HG03571 (cell line): ENCODE results near the gene ARHGEF4.
"Not testable (repeated sequence)": the region's sequence is repeated elsewhere in the genome, so short reads cannot be mapped to it uniquely, and the experiment has no call there.

Experiments
- ATAC-seq: cut with Tn5 transposase; IDR thresholded peaks from one replicate; pipeline ENCODE4 v1.9.1; 2021; ENCODE audit not compliant: unreplicated experiment

ARHGEF4 gene

DNA sequence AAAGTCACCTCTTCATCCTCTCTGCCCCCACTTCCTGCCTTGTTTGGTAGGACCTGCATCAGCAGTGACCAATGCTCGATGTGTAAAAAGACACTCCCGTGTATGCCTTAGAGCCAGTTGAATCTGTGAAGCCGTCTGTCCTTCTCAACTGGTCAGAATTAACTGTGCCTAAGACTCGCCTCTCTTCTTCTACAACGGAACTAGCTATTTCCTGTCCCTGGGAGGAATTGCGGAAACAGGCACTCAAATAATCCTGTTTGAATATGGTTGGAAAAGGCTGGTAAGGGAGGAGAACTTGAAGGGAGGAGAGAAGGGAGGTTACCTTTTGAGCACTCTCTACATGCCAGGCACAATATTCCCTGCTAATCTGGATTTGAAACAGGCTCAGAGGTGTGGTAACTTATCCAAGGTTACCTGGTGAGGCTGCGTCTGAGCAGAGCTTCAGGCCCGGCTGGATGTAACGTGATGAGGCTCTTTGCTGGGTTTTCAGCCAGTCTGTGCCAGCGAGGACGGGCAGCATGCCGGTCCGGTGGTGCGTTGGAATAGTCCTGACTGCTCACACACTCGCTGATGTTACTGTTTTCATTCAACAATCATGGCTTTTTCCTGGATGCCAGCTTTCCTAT lies 129.5 kb downstream of the ARHGEF4 start:
- ATAC-seq = no peak

DNA sequence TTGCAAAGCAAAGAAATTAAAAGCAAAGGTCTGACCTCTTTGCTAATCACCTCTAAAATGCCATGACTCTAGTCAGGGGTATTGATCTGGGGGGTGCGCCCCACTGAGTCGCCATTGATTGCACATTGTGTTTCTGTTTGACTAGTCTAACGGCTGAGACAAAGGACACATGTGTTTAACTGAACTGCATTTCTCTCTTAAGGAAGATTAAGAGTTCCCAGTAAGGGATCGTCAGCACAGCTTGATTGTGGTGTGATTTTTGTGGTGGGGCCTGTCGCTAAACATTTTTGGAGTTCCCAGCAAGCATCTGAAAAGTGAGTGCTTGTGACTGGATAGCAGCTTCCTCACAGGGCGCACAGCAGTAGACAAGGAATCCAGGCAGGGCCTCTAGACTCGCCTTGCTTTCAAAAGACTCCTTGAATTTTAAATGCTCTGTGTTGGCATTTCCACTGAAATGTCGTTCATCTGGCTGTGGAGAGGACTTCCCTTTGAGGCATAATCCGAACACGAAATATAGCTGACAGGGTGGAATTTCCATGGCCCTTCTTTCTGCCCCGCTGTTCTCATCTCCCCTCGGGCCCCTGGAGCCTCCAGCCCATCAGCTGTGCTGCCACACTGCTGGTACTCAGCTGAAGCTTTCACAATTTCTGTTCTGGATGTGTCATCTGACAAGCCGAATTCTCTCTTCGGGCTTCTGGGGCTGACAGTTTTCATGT lies 130.2 kb downstream of the ARHGEF4 start:
- ATAC-seq = no peak

DNA sequence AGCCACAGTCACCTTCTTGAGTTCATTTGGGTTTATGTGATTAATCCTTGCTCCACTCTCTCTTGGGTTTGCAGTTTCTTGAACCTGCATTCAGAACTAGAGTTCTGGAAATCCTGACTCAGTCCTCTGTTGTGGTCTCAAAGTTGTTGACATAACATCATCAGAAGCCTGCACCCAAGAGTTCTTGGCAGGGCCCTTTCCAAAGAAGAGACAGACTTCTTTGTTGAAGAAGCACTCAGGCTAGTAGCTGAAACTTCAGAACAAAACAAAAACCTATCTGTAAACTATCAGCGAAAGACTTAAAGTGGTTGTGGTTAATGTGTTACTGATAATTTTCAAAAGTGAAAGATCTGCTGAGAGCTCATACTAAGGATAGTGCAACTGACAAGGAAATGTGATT lies 135.7 kb downstream of the ARHGEF4 start:
- ATAC-seq = peak; percentile 57

DNA sequence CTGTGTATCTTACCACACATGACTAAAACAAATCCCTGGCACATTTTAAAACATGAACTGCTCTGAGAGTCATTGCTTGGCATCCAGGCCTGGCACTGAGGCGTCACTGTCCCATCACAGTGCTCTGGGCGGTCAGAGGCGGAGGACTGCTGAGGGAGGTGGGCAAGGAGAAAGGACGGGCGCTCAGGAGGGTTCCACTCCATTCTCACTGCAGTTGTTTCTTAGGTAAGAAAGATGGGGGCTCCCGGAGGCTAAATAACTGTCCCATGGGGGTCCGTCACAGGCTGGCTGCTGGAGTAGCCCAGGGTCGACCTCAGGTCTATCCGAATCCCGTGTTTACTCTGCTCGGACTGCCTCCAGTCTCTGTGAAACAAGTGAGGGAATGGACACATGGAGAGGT lies 139.0 kb downstream of the ARHGEF4 start:
- ATAC-seq = no peak

DNA sequence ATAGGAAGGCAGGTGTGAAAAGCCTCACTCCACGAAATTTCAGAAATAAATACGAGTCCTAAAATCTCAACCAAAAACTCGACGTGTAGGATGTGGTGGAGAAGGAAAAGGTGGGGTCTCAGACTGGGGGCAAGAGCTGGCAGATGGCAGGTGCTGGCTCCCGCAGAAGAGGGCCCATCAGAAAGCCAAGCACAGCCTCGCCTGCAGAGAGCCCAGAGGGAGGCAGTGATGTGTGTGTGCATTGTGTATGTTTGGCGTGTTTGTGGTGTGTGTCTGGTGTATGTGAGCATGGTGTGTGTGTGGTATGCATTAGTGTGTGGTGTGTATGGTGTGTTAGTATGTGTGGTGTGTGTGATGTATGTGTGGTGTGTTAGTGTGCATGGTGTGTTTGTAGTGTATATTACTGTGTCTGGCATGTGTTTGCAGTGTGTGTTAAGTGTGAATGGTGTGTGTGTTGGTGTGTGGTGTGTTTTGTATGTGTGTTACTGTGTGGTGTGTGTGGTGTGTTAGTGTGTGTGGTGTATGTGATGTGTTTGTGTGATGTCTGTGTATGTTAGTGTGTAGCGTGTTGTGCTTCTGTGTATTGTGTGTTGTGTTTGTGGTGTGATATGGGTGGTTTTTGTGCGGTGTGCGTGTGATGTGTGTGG lies 140.0 kb downstream of the ARHGEF4 start:
- no peak for ATAC-seq

DNA sequence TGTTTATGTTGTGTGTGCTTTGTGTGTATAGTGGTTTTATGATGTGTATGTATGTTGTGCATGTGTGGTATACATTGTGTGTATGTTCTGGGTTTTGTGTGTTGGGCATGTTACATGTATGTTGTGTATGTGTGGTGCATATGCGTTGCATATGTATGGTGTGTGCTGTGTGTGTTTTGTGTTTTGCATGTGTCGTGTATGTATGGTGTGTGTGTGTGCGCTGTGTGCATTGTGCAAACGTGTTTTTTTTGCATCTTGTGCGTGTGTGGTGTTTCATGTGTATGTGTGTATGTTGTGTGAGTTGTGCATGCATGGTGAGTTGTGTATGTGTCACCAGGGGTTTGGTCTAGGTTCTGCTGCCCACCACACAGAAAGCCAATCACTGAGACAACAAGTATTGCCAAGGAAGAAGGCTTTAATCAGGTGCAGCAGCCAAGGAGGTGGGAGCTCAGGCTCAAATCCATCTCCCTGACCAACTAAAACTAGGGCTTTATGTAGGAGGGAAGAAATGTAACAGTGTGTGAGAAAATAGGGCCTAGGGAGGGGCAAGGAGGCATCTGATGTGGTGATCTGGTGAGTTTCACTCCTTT lies 140.8 kb downstream of the ARHGEF4 start:
- no peak for ATAC-seq

DNA sequence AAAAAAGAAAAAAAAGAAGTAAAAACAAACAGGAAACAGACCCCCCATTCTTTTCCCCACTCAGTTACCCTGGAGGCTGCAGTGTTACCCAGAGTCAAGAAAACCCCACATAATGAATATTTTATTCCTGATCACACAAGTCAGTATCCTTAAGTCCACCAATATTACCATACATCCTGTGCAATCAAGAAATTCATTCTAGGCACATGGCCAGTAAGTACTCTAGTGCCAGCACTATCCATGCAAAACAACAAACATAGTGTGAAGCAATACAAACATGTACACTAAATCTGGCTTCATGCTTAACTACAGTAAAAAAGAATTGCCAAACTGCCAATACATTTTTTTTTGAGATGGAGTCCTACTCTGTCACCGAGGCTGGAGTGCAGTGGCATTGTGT lies 145.0 kb downstream of the ARHGEF4 start:
- ATAC-seq = no peak

DNA sequence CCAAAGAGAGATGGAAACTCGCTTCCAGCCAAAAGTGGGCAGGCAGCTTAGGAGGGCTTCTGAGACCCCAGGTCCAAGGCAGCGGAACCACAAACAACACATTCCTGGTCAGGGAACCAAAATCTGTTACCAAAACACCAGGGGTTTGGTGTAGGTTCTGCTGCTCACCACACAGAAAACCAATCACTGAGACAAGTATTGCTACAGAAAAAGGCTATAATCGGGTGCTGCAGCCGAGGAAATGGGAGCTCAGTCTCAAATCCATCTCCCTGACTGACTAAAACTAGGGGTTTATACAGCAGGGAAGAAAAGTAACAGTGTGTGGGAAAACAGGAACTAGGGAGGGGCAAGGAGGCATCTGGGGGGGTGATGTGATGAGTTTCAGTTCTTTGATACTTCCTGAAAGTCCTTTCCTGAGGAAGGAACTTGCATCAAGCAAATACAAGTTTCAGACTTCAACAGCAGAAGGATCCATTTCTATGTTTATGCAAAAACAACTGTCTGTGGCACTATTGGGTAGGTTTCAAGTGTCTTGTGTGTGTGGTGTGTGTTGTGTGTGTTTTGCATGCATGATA lies 148.6 kb downstream of the ARHGEF4 start:
- no peak for ATAC-seq

DNA sequence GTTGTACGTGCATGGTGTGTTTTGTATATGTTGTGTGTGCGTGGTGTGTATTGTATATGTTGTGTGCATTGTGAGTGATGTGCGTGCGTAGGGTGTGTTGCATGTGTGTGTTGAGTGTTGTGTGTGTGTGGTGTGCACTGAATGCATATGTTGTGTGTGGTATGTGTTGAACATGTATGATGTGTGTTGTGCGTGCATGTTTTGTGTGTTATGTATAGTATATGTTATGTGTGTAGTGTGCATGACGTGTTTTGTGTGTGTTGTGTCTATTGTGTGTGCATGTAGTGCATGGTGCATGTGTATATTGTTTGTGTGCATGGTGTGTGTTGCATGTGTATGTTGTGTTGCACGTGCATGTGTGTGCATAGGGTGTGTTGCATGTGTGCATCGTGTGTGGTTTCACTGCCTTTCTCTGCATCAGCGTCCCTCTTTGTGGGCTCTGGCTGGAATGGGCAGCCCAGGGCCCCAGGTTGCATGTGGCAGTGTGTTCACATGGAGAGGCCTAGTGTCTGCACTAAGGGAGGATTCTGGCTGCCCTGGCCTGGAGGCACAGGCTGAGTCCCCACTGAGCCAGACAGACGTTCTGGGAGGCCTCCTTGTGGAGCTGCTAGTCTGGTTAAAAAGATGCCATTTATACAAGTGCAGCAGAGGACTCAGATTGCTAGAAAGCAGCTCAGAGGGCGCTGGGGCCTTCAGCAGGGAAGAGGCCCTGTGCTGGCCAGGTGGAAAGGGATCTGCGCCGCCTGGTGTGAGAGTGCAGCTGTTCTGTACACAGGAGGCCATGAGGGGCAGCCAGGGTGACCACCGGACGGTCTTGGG lies 149.3 kb downstream of the ARHGEF4 start:
- ATAC-seq = no peak

DNA sequence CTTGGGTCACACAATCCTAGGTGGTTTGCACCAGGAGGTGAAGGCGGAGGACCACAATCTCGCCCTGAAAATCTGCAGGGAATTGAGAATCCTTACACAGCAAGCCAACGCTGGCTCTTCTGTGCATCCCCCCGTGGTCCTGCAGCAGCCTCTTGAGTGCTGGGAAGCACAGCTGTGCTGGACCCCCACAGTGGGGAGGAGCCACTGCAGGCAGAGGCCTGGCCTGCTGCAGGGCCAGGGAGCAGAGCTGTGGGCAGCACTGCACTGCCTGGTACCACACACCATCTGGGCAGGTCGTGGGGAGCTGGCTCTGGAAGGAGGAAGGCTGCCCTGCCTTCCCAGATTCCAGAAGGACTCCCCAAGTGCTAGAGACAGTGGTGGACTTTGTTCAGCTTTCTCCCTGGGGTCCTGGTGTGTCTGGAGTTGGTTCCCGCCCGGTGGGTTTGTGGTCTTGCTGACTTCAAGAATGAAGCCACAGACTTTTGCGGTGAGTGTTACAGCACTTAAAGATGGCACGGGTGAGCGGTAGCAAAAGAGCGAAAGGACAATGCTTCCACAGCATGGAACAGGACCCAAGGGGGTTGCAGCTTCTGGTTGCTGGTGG lies 150.3 kb downstream of the ARHGEF4 start:
- ATAC-seq = no peak

DNA sequence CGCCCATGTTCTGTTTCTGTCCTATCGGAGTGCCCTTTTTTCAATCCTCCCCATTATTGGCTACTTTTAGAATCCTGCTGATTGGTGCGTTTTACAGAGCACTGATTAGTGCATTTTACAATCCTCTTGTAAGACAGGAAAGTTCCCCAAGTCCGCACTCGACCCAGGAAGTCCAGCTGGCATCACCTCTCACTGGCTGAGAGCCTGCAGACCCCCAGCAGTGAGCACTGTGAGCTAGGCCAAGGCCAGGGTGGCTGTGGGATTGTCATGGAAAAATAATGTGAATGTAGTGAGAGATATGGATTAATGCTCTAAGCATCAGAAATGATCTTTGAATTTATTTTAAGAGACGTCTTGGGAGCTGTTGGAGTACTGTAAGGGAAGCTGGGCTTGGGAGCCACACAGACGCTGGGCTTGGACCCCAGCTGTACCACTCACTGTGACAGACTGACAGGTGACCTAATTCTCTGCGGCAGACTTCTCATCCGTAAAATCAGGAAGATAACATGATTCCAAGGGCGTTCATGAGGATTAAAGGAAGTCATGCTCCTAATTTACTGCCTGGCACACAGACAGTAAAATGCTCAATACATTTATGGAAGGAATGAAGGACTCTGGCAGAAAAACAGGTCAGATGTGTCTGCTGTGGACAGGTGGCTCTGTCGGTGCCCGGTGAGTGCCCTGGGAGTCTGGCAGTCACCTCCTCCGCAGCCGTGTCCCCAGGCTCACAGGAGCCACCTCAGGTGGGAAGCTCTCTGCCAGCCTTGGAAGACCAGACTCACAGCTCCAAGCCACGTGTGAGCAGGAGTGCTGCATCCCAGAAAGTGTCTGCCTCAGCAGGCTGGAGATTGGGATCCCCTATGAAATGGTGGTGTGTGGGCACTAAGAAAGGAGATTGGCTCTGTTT lies 151.1 kb downstream of the ARHGEF4 start:
- no peak for ATAC-seq

DNA sequence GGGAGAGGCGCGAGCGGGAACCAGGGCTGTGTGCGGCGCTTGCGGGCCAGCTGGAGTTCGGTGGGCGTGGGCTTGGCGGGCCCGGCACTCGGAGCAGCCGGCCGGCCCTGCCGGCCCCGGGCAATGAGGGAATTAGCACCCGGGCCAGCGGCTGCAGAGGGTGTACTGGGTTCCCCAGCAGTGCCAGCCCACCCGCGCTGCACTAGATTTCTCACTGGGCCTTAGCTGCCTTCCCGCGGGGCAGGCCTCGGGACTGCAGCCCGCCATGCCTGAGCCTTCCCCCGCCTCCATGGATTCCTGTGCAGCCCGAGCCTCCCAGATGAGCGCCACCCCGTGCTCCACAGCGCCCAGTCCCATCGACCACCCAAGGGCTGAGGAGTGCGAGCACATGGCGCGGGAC lies 154.7 kb downstream of the ARHGEF4 start:
- not testable (repeated sequence) for ATAC-seq

DNA sequence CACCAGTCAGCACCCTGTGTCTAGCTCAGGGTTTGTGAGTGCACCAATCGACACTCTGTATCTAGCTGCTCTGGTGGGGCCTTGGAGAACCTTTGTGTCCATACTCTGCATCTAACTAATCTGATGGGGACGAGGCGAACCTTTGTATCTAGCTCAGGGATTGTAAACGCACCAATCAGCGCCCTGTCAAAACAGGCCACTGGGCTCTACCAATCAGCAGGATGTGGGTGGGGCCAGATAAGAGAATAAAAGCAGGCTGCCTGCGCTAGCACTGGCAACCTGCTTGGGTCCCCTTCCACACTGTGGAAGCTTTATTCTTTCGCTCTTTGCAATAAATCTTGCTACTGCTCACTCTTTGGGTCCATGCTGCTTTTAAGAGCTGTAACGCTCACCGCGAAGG lies 155.3 kb downstream of the ARHGEF4 start:
- ATAC-seq = not testable (repeated sequence)

DNA sequence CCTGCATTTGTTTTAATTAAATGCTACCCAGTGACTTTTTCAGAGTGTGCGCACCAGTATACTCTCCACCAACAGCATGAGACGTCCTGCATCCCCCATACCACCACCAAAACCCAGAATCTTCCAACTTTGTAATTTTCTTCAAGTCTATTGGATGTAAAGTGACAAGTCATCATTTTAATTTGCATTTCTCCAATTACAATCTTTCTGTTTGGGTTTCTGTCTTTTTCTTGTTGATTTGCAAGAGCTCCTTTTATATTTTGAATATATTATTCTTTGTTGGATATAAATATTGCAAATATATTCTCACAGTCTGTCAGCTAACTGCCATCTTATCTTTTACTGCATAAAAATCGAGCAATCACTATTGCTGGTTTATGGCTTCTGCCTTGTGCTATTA lies 160.0 kb downstream of the ARHGEF4 start:
- ATAC-seq = no peak

DNA sequence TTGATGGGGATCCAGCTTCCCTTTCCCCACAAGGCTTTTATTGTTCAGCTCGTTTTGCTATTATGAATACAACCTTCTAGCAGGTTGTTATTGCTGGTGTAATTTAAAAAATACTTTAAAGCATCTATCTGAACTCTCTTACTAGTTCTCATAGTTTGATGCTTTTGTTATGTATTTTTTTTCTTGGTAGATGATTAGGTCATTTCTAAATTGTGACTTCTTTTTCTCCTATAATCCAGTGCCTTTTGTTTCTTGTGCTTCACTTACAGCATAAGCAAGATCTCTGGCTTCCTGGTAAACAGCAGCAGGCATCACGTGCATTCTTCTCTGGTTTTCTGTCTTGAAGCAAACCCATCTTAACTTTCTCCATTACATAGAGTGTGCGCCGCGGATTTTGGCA lies 160.5 kb downstream of the ARHGEF4 start:
- ATAC-seq = no peak

DNA sequence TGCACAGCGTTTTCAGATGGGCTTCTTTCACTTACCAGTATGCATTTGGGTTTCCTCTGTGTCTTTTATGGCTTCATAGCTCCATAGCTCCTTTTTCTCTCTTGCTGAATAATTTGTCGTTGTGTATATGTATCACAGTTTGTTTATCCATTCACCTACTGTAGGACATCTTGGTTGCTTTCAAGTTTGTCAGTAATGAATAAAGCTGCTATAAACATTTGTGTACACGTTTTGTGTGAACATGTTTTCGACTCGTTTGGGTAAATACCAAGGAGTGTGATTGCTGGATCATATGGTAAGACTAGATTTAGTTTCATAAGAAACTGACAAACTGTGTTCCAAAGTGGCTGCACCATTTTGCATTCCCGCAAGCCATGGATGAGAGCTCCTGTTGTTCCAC lies 161.8 kb downstream of the ARHGEF4 start:
- ATAC-seq = no peak

DNA sequence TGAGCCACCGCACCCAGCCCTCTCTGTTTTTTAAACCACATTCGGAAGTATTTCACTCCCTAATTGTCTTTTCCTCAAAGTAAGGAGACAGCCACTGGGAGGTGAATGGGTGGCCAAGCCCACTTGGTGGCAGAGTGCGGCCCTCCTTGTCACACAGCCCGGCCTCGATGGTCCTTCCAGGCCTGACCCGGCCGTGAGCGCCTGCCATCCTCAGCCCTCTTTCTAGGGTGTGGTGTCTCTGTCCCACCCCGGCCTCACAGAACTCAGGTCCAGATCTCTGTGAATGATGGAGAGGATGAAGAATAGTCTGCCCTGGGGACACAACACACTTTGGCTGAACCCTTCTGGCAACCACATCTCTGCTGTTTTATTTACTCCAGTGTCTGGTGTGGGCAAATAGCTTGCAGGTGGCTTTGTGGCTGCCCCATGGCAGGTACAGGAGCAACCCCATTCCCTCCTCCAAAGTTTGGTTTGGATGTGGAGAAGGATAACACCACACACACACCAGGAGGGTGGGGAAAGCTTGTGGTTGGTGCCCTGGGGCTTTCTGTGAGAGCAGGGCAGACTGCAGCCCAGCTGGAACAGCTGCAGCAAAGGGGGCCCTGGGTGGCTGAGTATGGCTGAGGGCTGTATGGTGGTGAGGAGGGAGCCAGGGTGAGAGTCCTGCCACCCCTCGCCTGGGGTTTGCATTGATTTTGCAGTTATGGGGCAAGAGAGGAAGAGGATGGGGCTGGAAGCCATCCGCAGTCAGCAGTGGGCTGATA lies 167.9 kb downstream of the ARHGEF4 start:
- ATAC-seq = no peak

DNA sequence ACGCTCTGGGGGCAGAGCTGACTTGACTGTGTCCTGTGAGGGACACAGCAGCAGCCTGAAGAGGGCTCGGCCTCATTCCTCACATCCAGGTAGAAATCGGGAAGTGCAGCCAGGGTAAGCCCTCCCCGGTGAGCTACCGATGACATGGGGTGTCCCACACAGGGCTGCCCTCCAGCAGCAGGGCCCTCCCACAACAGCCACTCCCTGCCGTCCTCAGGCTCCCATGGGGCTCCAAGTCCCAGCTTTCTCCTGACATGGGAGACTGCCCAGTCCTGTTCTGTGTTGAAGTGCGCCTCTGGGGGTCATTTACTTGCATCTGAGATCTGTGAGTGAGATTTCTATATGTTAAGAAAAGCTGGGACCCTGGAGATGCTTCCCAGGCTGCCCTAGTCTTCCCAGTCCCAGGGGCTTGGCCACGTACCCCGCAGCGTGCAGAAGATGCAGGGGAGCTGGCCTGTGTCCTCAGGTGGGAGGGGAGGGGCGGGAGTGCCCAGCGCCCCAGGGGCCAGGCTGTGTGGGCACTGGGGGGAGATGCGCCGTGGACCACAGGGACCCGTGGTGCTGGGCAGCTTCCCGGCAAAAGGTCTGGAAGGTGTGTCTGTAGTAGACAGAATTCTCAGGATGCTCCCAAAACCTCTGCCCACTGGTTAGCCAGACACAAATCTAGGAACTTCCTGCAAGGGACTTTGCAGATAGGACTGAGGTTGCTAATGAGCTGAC lies 168.7 kb downstream of the ARHGEF4 start:
- ATAC-seq = no peak
